HepG2 (cell line): ENCODE results near the gene KRT14. TPM values are rescaled to one million over a fixed set of nuclear protein-coding genes. Genes with fewer than 3 reads are reported as not detected.

ENCODE experiments used
- AHDC1 ChIP-seq: sonication (generic); formaldehyde crosslinking; IDR thresholded peaks from 2 replicates; pipeline ENCODE4 v1.5.1; 2020; ENCODE audit warnings: mild to moderate bottlenecking, missing genetic modification reagents, borderline replicate concordance
- DMAP1 ChIP-seq: IDR thresholded peaks from 2 replicates; pipeline ENCODE4 v1.6.1; 2016
- HIC2 ChIP-seq: sonication (generic); formaldehyde crosslinking; IDR thresholded peaks from 2 replicates; pipeline ENCODE4 v1.9.0; 2022; ENCODE audit warnings: low read depth, missing genetic modification reagents
- KMT2A ChIP-seq: sonication (generic); formaldehyde crosslinking; IDR thresholded peaks from 2 replicates; pipeline ENCODE4 v1.4.0; 2020; ENCODE audit warnings: missing genetic modification reagents
- PRMT3 ChIP-seq: sonication (generic); formaldehyde crosslinking; IDR thresholded peaks from 2 replicates; pipeline ENCODE4 v1.8.1; 2022; ENCODE audit warnings: low read depth, mild to moderate bottlenecking, moderate library complexity, missing genetic modification reagents, borderline replicate concordance
- PRPF4 ChIP-seq: fragments of 200-400 bp; formaldehyde crosslinking; IDR thresholded peaks from 2 replicates; pipeline ENCODE4 v1.6.1; 2016; ENCODE audit warnings: low read length, low read depth; ENCODE audit not compliant: poor library complexity, severe bottlenecking
- SMAD3 ChIP-seq: sonication (generic); formaldehyde crosslinking; IDR thresholded peaks from 2 replicates; pipeline ENCODE4 v1.4.0; 2020; ENCODE audit warnings: missing genetic modification reagents
- TARDBP ChIP-seq: sonication (generic); formaldehyde crosslinking; IDR thresholded peaks from 2 replicates; pipeline ENCODE4 v1.8.0; 2022; ENCODE audit warnings: mild to moderate bottlenecking, missing genetic modification reagents
- YEATS2 ChIP-seq: sonication (generic); formaldehyde crosslinking; IDR thresholded peaks from 2 replicates; pipeline ENCODE4 v1.4.0; 2020; ENCODE audit warnings: missing genetic modification reagents, borderline replicate concordance
- ZIK1 ChIP-seq: sonication (generic); formaldehyde crosslinking; IDR thresholded peaks from 2 replicates; pipeline ENCODE4 v1.5.0; 2020; ENCODE audit warnings: mild to moderate bottlenecking, low read depth, missing genetic modification reagents, borderline replicate concordance
- ZNF230 ChIP-seq: sonication (generic); formaldehyde crosslinking; IDR thresholded peaks from 2 replicates; pipeline ENCODE4 v1.4.0; 2020; ENCODE audit warnings: mild to moderate bottlenecking, missing genetic modification reagents
- ZNF280D ChIP-seq: sonication (generic); formaldehyde crosslinking; IDR thresholded peaks from 2 replicates; pipeline ENCODE4 v1.5.1; 2020; ENCODE audit warnings: mild to moderate bottlenecking, missing genetic modification reagents
- ZNF292 ChIP-seq: sonication (generic); formaldehyde crosslinking; IDR thresholded peaks from 2 replicates; pipeline ENCODE4 v1.8.1; 2022; ENCODE audit warnings: mild to moderate bottlenecking, low read depth, missing genetic modification reagents, borderline replicate concordance
- ZNF337 ChIP-seq: sonication (generic); formaldehyde crosslinking; IDR thresholded peaks from 2 replicates; pipeline ENCODE4 v1.5.1; 2020; ENCODE audit warnings: missing genetic modification reagents, low read depth, mild to moderate bottlenecking, borderline replicate concordance
- ZNF513 ChIP-seq: sonication (generic); formaldehyde crosslinking; conservative IDR thresholded peaks from 2 replicates; pipeline ENCODE4 v1.5.0; 2020; ENCODE audit warnings: missing genetic modification reagents
- ZNF839 ChIP-seq: sonication (generic); formaldehyde crosslinking; IDR thresholded peaks from 2 replicates; pipeline ENCODE4 v1.4.0; 2020; ENCODE audit warnings: missing genetic modification reagents, mild to moderate bottlenecking, borderline replicate concordance
- ZNF891 ChIP-seq: sonication (generic); formaldehyde crosslinking; IDR thresholded peaks from 2 replicates; pipeline ENCODE4 v1.5.0; 2020; ENCODE audit warnings: mild to moderate bottlenecking, missing genetic modification reagents
- polyA plus RNA-seq, 8 experiments: library from polyadenylated mRNA; depleted of rRNA in 3 of 8; stranded (reverse) in 7 of 8; unstranded in 1 of 8; fragments of >200 nt; fragmentation: Illumina TruSeq in 4 of 8; extraction: Trizol in 4 of 8; gene quantifications; 2 replicates each; pipeline versions ENCODE4 v1.2.1 to v1.2.3, GENCODE V29; 2011 to 2016; ENCODE audit warnings: low read depth in 4 of 8, missing spikeins in 1 of 8, mixed read lengths in 1 of 8; ENCODE audit not compliant: insufficient read depth in 1 of 8
- total RNA-seq, 5 experiments: library from RNA; depleted of rRNA; stranded (reverse); fragments of >200 nt; fragmentation: Illumina TruSeq; extraction: Trizol; gene quantifications; 2 replicates each; pipeline ENCODE4 v1.2.3, GENCODE V29; 2016; ENCODE audit warnings: low read depth in 1 of 5

KRT14 gene
- total and polyA plus RNA-seq, 2 of the 13 experiments (the other 11 are each of a cell fraction or from before 2014, with no cell fraction given) = 0.09 TPM; not detected in 1

GRCh38 chr17:41579484-41580243 lies 7.0 kb downstream of the KRT14 start (continued):
- no peak for TF ChIP-seq ZIK1 (CRISPR knock-in tag)
- no peak for TF ChIP-seq AHDC1 (CRISPR knock-in tag)
- TF ChIP-seq ZNF513 = no peak
- no peak for TF ChIP-seq PRMT3 (CRISPR knock-in tag)
- TF ChIP-seq SMAD3 = no peak
- TF ChIP-seq ZNF292 (CRISPR knock-in tag) = no peak
- TF ChIP-seq ZNF280D (CRISPR knock-in tag) = no peak
- TF ChIP-seq TARDBP (CRISPR knock-in tag) = 0 out of 2 replicates have a peak, but pooled peaks have one; percentile 29
- TF ChIP-seq PRPF4 = no peak
- no peak for TF ChIP-seq HIC2 (CRISPR knock-in tag)
- TF ChIP-seq ZNF230 (CRISPR knock-in tag) = no peak
- no peak for TF ChIP-seq DMAP1 (CRISPR knock-in tag)
- no peak for TF ChIP-seq ZNF337 (CRISPR knock-in tag)
- TF ChIP-seq ZNF891 = no peak
- no peak for TF ChIP-seq ZNF839 (CRISPR knock-in tag)
- no peak for TF ChIP-seq YEATS2 (CRISPR knock-in tag)
- no peak for TF ChIP-seq KMT2A (CRISPR knock-in tag)
